HG03108 (cell line): ENCODE results near the gene ETF1.
A peak's percentile ranks its signal among the peaks of the same experiment; 100 is the strongest.

ENCODE experiments used
- ATAC-seq: cut with Tn5 transposase; IDR thresholded peaks from one replicate; pipeline ENCODE4 v1.9.1; 2021; ENCODE audit warnings: moderate library complexity; ENCODE audit not compliant: unreplicated experiment

ETF1 gene

GRCh38 chr5:138563340-138564118, 20.5 kb upstream of the ETF1 start:
- ATAC-seq = no peak

GRCh38 chr5:138560971-138561370, 17.9 kb upstream of the ETF1 start:
- no peak for ATAC-seq

GRCh38 chr5:138559937-138560336, 16.9 kb upstream of the ETF1 start:
- no peak for ATAC-seq

- ATAC-seq = no peak
These were observed 14.6 kb upstream of the ETF1 start for GRCh38 chr5:138557677-138558076.

GRCh38 chr5:138554143-138554542, 11.1 kb upstream of the ETF1 start:
- no peak for ATAC-seq

- no peak for ATAC-seq
These were observed 10.5 kb upstream of the ETF1 start for GRCh38 chr5:138553437-138554095.

GRCh38 chr5:138552657-138553056, 9.6 kb upstream of the ETF1 start:
- ATAC-seq = no peak

- ATAC-seq = no peak
These were observed 6.4 kb upstream of the ETF1 start for GRCh38 chr5:138549414-138549813.

- no peak for ATAC-seq
These were observed 3.0 kb upstream of the ETF1 start for GRCh38 chr5:138545919-138546562.

GRCh38 chr5:138544181-138545134, 1.4 kb upstream of the ETF1 start:
- no peak for ATAC-seq

GRCh38 chr5:138543730-138544104, 681 bp upstream of the ETF1 start:
- ATAC-seq = peak; percentile 25

GRCh38 chr5:138542180-138542955, 668 bp downstream of the ETF1 start:
- no peak for ATAC-seq

- ATAC-seq = no peak
These were observed 1.4 kb downstream of the ETF1 start for GRCh38 chr5:138541511-138542179.

GRCh38 chr5:138539791-138540190, 3.2 kb downstream of the ETF1 start:
- no peak for ATAC-seq

GRCh38 chr5:138538943-138539627, 4.0 kb downstream of the ETF1 start:
- no peak for ATAC-seq

GRCh38 chr5:138536665-138537315, 6.2 kb downstream of the ETF1 start:
- no peak for ATAC-seq

GRCh38 chr5:138536215-138536614, 6.8 kb downstream of the ETF1 start:
- ATAC-seq = no peak
